H9 (cell line): ENCODE data around the gene FASTKD2. TPM values are rescaled to one million over a fixed set of nuclear protein-coding genes. Genes with fewer than 3 reads are reported as not detected.

Experiments
- DNase-seq: peaks from one replicate; pipeline ENCODE4 v3.0.0-alpha.2; 2017
- H2AFZ ChIP-seq: one replicate; pipeline ENCODE4 v1.6.1; 2013; ENCODE audit warnings: mild to moderate bottlenecking, low read length, control low read depth, moderate library complexity
- H2AK5ac ChIP-seq: 2 replicates; pipeline ENCODE4 v1.6.1; 2013; ENCODE audit warnings: low read length, control low read depth, mixed read lengths; ENCODE audit not compliant: insufficient read length
- H2BK120ac ChIP-seq: one replicate; pipeline ENCODE4 v1.6.1; 2013; ENCODE audit warnings: low read depth, mild to moderate bottlenecking, low read length, control low read depth, inconsistent platforms; ENCODE audit not compliant: poor library complexity, severe bottlenecking
- H2BK12ac ChIP-seq: 2 replicates; pipeline ENCODE4 v1.6.1; 2013; ENCODE audit warnings: low read length, control low read depth, mixed read lengths, low read depth; ENCODE audit not compliant: insufficient read length
- H2BK15ac ChIP-seq: 2 replicates; pipeline ENCODE4 v1.6.1; 2013; ENCODE audit warnings: low read depth, low read length, control low read depth
- H2BK20ac ChIP-seq: one replicate; pipeline ENCODE4 v1.6.1; 2013; ENCODE audit warnings: low read depth, mild to moderate bottlenecking, low read length, control low read depth, inconsistent platforms; ENCODE audit not compliant: poor library complexity, severe bottlenecking
- H2BK5ac ChIP-seq: 2 replicates; pipeline ENCODE4 v1.6.1; 2013; ENCODE audit warnings: low read length, control low read depth, mixed read lengths; ENCODE audit not compliant: insufficient read length
- H3K14ac ChIP-seq: 2 replicates; pipeline ENCODE4 v1.6.1; 2013; ENCODE audit warnings: low read length, control low read depth; ENCODE audit not compliant: insufficient read depth
- H3K18ac ChIP-seq: 2 replicates; pipeline ENCODE4 v1.6.1; 2013; ENCODE audit warnings: low read depth, mild to moderate bottlenecking, mixed read lengths, low read length, control low read depth; ENCODE audit not compliant: insufficient read length
- H3K23ac ChIP-seq: 2 replicates; pipeline ENCODE4 v1.6.1; 2013; ENCODE audit warnings: low read length, control low read depth, mixed read lengths, low read depth; ENCODE audit not compliant: insufficient read length
- H3K23me2 ChIP-seq: 2 replicates; pipeline ENCODE4 v1.6.1; 2013; ENCODE audit warnings: low read depth, mild to moderate bottlenecking, mixed read lengths, low read length, control low read depth; ENCODE audit not compliant: insufficient read length, poor library complexity, severe bottlenecking
- H3K27ac ChIP-seq: 2 replicates; pipeline ENCODE4 v1.5.1; 2013; ENCODE audit warnings: low read length, control low read depth, mixed read lengths, low read depth; ENCODE audit not compliant: insufficient read length
- H3K27me3 ChIP-seq: 2 replicates; pipeline ENCODE4 v1.6.1; 2013; ENCODE audit warnings: low read length, control low read depth, inconsistent platforms; ENCODE audit not compliant: insufficient read depth
- H3K4ac ChIP-seq: 2 replicates; pipeline ENCODE4 v1.6.1; 2013; ENCODE audit warnings: low read depth, mild to moderate bottlenecking, control low read depth, inconsistent platforms, low read length, moderate library complexity
- H3K4me1 ChIP-seq: 2 replicates; pipeline ENCODE4 v1.6.1; 2013; ENCODE audit warnings: low read length, control low read depth, inconsistent platforms; ENCODE audit not compliant: insufficient read depth
- H3K4me2 ChIP-seq: 2 replicates; pipeline ENCODE4 v1.6.1; 2013; ENCODE audit warnings: low read length, control low read depth, mixed read lengths; ENCODE audit not compliant: insufficient read length, insufficient read depth
- H3K56ac ChIP-seq: 2 replicates; pipeline ENCODE4 v1.6.1; 2013; ENCODE audit warnings: low read depth, mild to moderate bottlenecking, mixed read lengths, low read length, control low read depth; ENCODE audit not compliant: insufficient read length
- H3K79me1 ChIP-seq: 2 replicates; pipeline ENCODE4 v1.6.1; 2013; ENCODE audit warnings: low read depth, mild to moderate bottlenecking, moderate library complexity, low read length, control low read depth, inconsistent platforms; ENCODE audit not compliant: insufficient read depth, poor library complexity, severe bottlenecking
- H3K79me2 ChIP-seq: 2 replicates; pipeline ENCODE4 v1.6.1; 2013; ENCODE audit warnings: low read length, control low read depth, inconsistent platforms; ENCODE audit not compliant: insufficient read depth
- H3K9ac ChIP-seq: 2 replicates; pipeline ENCODE4 v1.6.1; 2013; ENCODE audit warnings: low read length, control low read depth, mixed read lengths; ENCODE audit not compliant: insufficient read length; ENCODE audit errors: extremely low read depth
- H3K9me3 ChIP-seq: one replicate; pipeline ENCODE4 v1.6.1; 2013; ENCODE audit warnings: low read depth, low read length, inconsistent platforms; ENCODE audit not compliant: control insufficient read depth
- H3T11ph ChIP-seq: one replicate; pipeline ENCODE4 v1.6.1; 2013; ENCODE audit warnings: mild to moderate bottlenecking, low read length, control low read depth, inconsistent platforms
- H4K20me1 ChIP-seq: one replicate; pipeline ENCODE4 v1.6.1; 2013; ENCODE audit not compliant: control insufficient read depth, insufficient read length, insufficient read depth
- H4K5ac ChIP-seq: 2 replicates; pipeline ENCODE4 v1.6.1; 2013; ENCODE audit warnings: low read depth, mild to moderate bottlenecking, mixed read lengths, low read length, control low read depth; ENCODE audit not compliant: insufficient read length
- H4K8ac ChIP-seq: replicated peaks from 2 replicates; pipeline ENCODE4 v1.6.1; 2013; ENCODE audit warnings: low read length, control low read depth, mixed read lengths, low read depth; ENCODE audit not compliant: insufficient read length
- H4K91ac ChIP-seq: 2 replicates; pipeline ENCODE4 v1.6.1; 2013; ENCODE audit warnings: low read depth, mild to moderate bottlenecking, moderate library complexity, mixed read lengths, low read length, control low read depth; ENCODE audit not compliant: insufficient read length
- H3K27ac Mint-ChIP-seq, 3 experiments: 2 replicates in 2 of 3; 3 replicates in 1 of 3; pipeline ENCODE4 v1.8.0; 2020 to 2021; ENCODE audit warnings: mixed read lengths in 3 of 3, mild to moderate bottlenecking in 1 of 3, moderate library complexity in 1 of 3
- H3K27me3 Mint-ChIP-seq: 2 replicates; pipeline ENCODE4 v1.8.0; 2021; ENCODE audit warnings: low read depth, mild to moderate bottlenecking, moderate library complexity, mixed read lengths
- H3K36me3 Mint-ChIP-seq, 3 experiments: 2 replicates in 2 of 3; 3 replicates in 1 of 3; pipeline ENCODE4 v1.8.0; 2020 to 2021; ENCODE audit warnings: low read depth in 3 of 3, mixed read lengths in 3 of 3; ENCODE audit not compliant: insufficient read depth in 1 of 3
- H3K4me1 Mint-ChIP-seq, 2 experiments: 2 replicates each; pipeline ENCODE4 v1.8.0; 2020; ENCODE audit warnings: mixed read lengths in 2 of 2
- H3K4me3 Mint-ChIP-seq, 2 experiments: 2 replicates in 1 of 2; 3 replicates in 1 of 2; pipeline ENCODE4 v1.8.0; 2020 to 2021; ENCODE audit warnings: mild to moderate bottlenecking in 2 of 2, mixed read lengths in 2 of 2, moderate library complexity in 1 of 2
- H3K9me3 Mint-ChIP-seq, 2 experiments: 2 replicates in 1 of 2; 3 replicates in 1 of 2; pipeline ENCODE4 v1.8.0; 2020; ENCODE audit warnings: mild to moderate bottlenecking in 2 of 2, mixed read lengths in 2 of 2, moderate library complexity in 1 of 2
- WGBS: extraction: QIAGEN DNeasy Blood & Tissue Kit; methylation state at CpG from one replicate; pipeline ENCODE4 v1.1.7; 2013; ENCODE audit warnings: missing lambda C conversion rate, low lambda C conversion rate, mixed read lengths; ENCODE audit not compliant: insufficient read length; ENCODE audit errors: extremely low coverage; 5-methylcytosine and 5-hydroxymethylcytosine counted together
- total RNA-seq: library from RNA; stranded (reverse); gene quantifications from 2 replicates; pipeline ENCODE4 v1.2.1, GENCODE V29; 2021
- TF ChIP-seq, protein P1 (sequence below): fragments of 200-600 bp; sonication (generic); conservative IDR thresholded peaks from 3 replicates; pipeline ENCODE4 v1.8.0; 2021; ENCODE audit warnings: antibody characterized with exemption, mild to moderate bottlenecking

FASTKD2 gene
- total RNA-seq, 1 experiment from 2014 or later: 39.2 TPM

DNA sequence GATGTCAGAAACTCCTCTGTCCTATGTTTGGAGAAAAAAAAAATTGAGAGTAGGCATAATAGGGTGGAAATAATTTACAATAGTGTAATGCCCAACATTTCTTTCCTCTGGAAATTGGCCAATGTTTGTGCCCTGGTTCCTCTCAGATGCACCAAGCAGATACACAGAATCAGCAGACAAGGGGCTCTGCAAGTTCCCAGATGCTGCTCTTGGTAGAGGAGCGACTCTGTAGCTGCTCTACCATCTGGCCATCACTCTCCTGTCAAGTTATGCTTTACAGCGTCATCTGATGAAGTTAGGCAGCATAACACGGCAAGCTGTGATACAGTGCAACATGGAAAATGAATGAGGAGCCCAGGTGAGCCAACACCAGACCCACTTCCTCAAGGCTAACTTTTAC lies 48.8 kb upstream of the FASTKD2 start:
- Histone ChIP-seq H2BK20ac (no peak overlapping the region), H3K18ac (no peak overlapping the region), H3K14ac (no peak overlapping the region), H4K91ac (no peak overlapping the region), H2BK15ac (no peak overlapping the region), H3K4me1 (peaks cover 8% of the 10 kb centered on the region; the same call in 1 of the 2 replicates), H4K5ac (no peak overlapping the region), H3K27ac (no peak overlapping the region), H3K79me1 (no peaks in the 10 kb centered on the region), H3K27me3 (no peaks in the 10 kb centered on the region; the same call in 1 of the 2 replicates), H4K20me1 (no peaks in the 10 kb centered on the region), H3K79me2 (no peaks in the 10 kb centered on the region), H3K23ac (no peak overlapping the region), H3K9ac (no peak overlapping the region), H3K4ac (no peak overlapping the region), H3K23me2 (no peaks in the 10 kb centered on the region), H3K4me2 (no peak overlapping the region), H2AFZ (no peak overlapping the region), H2BK12ac (no peak overlapping the region), H3K56ac (no peak overlapping the region), H3K9me3 (no peaks in the 10 kb centered on the region), H4K8ac (no peak overlapping the region), H2AK5ac (no peak overlapping the region), H2BK5ac (no peak overlapping the region), H2BK120ac (no peak overlapping the region), H3T11ph (no peak overlapping the region)
- Mint-ChIP-seq H3K4me3 (no peak overlapping the region), H3K9me3 (peaks cover 0 to 6% of the 10 kb centered on the region in 2 experiments; a peak in 2 of 5 replicates), H3K36me3 (no peaks in the 10 kb centered on the region; a peak in 1 of 7 replicates), H3K4me1 (peaks cover 14% of the 10 kb centered on the region in 2 experiments), H3K27me3 (peaks cover 46% of the 10 kb centered on the region), H3K27ac (no peak overlapping the region)
- no CpG with 5 or more reads among the region's 3 CpGs for WGBS
- TF ChIP-seq, protein P1, sequence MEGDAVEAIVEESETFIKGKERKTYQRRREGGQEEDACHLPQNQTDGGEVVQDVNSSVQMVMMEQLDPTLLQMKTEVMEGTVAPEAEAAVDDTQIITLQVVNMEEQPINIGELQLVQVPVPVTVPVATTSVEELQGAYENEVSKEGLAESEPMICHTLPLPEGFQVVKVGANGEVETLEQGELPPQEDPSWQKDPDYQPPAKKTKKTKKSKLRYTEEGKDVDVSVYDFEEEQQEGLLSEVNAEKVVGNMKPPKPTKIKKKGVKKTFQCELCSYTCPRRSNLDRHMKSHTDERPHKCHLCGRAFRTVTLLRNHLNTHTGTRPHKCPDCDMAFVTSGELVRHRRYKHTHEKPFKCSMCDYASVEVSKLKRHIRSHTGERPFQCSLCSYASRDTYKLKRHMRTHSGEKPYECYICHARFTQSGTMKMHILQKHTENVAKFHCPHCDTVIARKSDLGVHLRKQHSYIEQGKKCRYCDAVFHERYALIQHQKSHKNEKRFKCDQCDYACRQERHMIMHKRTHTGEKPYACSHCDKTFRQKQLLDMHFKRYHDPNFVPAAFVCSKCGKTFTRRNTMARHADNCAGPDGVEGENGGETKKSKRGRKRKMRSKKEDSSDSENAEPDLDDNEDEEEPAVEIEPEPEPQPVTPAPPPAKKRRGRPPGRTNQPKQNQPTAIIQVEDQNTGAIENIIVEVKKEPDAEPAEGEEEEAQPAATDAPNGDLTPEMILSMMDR: no peak
- no peak for DNase-seq
